GM21786 (cell line): ENCODE results near the gene SH3RF2.
A peak's percentile ranks its signal among the peaks of the same experiment; 100 is the strongest.
"Not testable (repeated sequence)": the region's sequence is repeated elsewhere in the genome, so short reads cannot be mapped to it uniquely, and the experiment has no call there.

ENCODE experiments used
- ATAC-seq: cut with Tn5 transposase; IDR thresholded peaks from one replicate; pipeline ENCODE4 v1.9.1; 2021; ENCODE audit not compliant: unreplicated experiment

SH3RF2 gene, protein sequence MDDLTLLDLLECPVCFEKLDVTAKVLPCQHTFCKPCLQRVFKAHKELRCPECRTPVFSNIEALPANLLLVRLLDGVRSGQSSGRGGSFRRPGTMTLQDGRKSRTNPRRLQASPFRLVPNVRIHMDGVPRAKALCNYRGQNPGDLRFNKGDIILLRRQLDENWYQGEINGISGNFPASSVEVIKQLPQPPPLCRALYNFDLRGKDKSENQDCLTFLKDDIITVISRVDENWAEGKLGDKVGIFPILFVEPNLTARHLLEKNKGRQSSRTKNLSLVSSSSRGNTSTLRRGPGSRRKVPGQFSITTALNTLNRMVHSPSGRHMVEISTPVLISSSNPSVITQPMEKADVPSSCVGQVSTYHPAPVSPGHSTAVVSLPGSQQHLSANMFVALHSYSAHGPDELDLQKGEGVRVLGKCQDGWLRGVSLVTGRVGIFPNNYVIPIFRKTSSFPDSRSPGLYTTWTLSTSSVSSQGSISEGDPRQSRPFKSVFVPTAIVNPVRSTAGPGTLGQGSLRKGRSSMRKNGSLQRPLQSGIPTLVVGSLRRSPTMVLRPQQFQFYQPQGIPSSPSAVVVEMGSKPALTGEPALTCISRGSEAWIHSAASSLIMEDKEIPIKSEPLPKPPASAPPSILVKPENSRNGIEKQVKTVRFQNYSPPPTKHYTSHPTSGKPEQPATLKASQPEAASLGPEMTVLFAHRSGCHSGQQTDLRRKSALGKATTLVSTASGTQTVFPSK

DNA sequence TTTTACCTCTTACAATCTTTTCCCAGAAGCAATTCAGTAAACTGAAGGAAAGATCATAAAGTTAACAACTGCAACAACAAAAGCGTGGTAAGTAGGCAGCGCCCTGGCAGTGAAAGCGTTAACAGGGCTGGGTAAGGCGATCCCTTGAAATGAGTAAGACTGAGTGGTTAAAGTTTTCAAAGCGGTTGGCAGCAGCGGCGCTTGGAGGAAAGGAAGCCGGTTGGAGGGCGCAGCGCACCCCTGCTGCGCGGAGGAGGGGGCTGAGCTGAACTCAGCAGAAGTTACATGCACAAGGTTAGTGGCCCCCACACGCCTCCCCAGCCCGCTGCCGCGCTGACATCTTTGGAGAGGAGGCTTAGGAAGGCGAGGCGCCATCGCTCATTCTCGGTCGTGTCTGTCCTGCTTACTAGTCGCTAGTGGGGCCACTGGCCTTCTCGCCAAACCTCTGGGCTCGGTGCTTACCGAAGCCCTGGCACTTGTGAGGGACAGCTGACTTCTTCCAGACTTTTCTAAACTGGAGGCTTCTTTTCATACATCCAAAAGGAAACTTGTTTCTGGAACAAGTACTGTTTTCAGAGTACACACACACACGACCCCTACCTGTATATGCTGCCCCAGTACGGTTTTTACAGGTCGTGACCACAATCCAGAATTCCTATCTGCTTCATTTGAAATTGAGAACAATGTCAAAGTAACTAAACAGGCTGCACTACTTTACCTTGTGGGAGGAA is at the start of gene SH3RF2:
Gene SH3RF2 (plus strand): TSS at position 178 of the 731 bp plus-strand sequence. CDS start 1,351 bp downstream, outside the sequence.
- ATAC-seq, result no peak

DNA sequence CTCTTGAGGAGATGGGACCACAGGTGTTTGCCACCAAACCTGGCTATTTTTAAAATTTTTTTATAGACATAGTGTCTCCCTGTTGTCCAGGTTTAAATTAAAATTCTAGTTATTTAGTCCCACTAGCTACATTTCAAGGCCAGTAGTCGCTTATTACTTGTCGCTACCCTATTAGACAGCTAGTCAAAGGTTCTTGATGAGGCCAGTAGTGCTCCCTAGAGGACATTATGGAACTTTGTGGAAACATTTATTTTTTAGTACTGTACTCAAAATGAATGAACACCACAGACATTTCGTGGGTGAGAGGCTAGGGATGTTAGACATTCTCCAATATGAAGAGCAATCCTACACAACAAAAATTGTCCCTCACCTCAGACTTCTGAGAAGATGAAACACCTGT is 49.2 kb upstream of the SH3RF2 start:
- no peak for ATAC-seq

DNA sequence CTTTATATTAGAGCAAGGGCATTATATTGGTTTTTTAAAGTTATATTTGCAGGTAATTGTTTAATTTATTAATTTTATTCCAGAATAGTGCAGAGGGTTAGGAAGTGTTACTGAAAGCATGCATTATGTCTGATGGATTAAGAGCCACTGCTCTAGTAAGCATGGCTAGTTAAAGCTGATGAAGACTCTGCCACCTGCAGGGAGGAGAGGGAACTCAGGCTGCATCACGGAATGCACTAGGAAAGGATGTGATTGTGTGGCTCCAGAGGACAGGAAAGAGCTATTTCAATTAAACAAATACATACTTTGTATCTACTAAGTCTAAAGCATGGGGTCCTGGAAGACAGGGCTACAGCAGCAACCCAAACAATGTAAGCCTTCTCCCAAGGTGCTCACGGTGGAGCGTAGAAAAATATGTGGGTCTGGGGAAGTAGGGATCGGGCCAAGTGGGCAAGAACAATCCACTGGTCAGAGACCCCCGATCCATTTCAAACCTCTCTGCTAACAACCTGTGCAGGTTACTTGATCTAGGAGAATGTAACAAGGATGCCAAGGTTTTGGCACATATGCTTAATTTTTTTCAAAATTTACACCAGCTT is 48.3 kb upstream of the SH3RF2 start:
- ATAC-seq, result peak; percentile 61

DNA sequence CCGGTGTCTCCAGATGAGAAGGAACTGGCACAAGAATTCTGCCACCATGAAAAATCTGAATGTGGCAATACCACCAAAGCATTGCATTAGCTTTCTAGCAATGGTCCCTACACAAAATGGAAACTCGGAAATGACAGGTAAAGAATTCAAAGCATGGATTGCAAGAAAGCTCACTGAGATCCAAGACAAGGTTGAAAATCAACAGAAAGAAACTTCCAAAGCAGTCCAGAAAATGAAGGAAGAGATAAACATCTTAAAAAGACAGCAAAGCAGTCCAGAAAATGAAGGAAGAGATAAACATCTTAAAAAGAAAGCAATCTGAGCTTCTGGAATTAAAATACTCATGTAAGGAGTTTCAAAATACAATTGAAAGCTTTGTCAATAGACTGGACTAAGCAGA is 46.8 kb upstream of the SH3RF2 start:
- ATAC-seq, result no peak

DNA sequence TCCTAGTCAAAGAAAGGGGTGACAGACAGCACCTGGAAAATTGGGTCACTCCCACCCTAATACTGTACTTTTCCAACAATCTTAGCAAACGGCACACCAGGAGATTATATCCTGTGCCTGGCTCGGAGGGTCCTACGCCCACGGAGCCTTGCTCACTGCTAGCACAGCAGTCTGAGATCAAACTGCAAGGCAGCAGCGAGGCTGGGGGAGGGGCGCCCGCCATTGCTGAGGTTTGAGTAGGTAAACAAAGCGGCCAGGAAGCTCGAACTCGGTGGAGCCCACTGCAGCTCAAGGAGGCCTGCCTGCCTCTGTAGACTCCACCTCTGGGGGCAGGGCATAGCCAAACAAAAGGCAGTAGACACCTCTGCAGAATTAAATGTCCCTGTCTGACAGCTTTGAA is 45.0 kb upstream of the SH3RF2 start:
- not testable (repeated sequence) for ATAC-seq

DNA sequence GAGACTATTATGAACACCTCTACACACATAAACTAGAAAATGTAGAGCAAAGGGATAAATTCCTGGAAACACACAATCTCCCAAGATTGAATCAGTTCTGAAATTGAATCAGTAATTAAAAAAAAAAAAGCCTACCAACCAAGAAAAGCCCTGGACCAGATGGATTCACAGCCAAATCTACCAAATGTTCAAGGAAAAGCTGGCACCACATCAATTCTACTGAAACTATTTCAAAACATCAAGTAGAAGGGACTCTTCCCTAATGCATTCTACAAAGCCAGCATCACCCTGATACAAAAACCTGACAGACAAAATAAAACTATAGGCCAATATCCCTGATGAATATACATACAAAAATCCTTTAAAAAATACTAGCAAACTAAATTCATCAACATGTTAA is 38.2 kb upstream of the SH3RF2 start:
- ATAC-seq, result no peak

DNA sequence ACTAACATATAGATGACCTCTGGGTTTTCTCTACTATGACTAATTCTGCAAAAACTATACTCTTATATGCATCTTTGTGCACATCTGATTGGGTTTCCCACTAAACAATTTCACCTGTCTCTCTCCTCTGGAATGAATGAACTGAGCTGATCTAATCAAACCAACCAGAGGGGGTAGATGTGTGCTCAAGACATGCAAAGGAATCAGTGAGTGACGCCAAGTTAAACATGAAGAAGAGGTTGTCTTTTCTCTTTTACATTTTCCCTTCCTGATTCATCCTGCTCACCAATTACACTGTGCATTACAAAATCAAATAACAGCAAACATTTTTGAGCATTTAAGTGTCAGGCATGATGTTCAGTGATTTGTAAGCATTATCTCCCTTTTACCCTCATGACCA is 34.0 kb upstream of the SH3RF2 start:
- ATAC-seq, result no peak

DNA sequence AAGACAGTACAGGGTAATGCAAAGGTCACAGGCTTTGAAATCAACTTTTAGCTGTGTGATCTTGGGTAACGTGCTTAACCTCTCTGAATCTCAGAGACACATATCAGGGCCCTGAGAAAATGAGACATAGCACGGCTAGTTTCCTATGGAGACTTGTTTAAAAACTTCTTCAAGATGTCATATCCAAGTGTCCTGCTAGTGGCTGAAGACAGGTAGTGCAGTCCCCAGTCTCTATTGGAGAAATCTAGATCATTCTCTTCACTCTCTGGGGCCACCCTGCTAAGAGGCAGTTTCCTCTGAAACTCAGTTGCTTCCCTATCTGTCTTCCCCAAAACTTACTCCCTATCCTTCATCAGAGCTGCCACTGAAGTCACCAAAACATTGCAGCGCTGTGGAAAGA is 33.3 kb upstream of the SH3RF2 start:
- peak; percentile 45 for ATAC-seq

DNA sequence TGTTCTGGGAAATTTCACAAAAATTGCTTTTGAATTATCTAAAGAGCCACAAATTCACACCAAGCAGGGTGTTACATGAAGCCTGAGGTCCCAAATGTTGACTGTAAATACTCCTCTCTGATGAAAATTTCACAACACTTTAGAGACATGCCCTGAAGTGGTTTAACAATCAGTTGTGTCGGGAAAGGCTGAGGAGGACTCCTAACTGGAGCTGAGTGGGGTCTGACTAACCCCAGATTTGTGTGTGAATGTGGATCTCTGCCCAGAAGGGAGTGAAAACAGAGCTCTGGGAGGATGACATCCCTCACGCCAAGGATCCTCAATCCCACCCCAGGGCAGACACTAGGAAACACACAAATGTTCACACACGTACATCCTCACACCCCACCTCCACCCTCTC is 32.5 kb upstream of the SH3RF2 start:
- no peak for ATAC-seq

DNA sequence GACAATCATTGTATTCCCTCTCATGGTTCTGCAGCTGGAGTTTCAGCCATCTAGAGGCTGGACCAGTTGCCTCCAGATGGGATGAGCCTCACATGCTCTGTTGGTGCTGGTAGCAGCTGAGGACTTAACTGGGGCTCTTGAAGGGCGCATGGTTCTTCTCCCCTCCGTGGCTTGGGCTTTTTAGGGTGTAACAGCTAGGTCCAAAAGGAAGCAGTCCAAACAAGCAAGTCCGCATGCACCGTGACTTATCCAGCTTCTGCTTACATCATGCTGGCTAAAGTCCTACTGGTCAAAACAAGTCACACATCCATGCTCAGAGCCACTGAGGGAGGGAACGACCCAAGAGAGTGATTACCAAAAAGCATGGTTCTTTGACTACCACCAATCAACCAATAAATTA is 31.6 kb upstream of the SH3RF2 start:
- ATAC-seq, result no peak

DNA sequence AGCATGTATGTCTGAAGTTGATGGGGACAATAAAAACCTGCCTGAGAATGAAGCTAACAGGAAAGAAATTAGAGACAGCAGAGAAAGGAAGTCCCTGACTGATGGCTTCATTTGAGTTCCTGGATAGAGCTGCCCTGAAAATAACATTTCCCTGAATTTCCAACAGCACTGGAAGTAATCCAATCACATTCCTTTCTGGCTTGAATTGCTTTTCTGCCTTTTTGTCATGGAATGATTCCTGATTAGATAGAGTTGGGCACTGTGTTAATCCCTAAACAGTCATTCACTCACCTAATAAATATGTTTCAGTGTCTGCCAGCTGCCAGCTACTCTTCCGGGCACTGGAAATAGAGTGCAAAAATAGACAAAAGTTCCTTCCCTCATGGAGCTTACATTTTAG is 30.0 kb upstream of the SH3RF2 start:
- ATAC-seq, result no peak

DNA sequence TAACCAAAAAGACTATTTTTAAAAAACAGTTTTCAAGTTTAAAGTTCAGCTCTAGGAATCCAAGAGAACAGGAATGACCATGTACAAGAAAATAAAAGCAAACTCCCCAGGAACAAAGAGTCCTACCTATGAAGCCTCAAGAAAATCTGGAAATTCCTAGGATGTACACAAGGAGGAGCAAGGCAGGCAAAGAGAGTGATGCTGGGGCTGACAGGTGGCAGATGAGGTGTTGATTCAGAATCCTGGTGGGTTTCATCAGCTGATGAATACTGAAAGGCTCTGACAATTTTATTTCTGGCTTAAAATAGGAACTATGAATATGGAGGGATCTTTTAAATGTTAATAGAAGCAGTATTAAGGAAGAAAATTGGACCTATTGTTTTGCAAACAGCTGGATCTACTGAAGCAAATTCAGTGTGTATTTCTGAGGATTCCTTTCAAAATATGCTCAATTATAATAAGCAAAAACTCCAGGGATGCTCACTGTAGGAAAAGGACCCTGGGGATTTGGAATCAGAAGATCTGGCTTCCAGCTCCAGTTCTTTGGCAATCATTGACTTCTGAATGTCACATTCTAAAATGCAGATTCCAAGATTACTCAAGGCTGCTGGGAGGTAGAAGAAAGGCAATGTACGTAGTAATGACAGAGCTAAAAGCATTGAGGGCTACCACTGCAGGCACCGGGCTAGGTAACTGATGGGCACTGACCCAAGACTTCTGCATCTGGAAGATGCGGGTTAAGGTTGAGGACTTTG is 28.0 kb upstream of the SH3RF2 start:
- no peak for ATAC-seq

DNA sequence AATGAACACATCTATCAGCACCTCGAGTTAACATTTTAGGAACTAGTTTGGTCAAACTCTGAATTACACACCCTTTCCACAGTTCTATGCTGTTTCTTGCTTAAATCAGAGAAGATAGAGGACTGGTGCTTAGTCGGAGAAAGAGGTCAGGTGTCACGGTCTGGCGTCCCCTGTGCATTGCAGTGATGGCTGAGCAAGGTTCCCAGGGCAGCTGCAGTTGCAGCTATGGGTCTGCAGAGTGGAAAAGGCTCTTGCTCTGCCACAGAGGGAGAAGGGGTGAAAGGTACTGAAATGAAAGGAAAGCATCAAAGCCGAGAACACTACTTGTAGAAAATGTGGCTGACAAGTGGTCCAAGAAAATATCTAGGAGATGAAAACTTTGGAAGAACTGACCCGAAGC is 25.2 kb upstream of the SH3RF2 start:
- ATAC-seq, result no peak

DNA sequence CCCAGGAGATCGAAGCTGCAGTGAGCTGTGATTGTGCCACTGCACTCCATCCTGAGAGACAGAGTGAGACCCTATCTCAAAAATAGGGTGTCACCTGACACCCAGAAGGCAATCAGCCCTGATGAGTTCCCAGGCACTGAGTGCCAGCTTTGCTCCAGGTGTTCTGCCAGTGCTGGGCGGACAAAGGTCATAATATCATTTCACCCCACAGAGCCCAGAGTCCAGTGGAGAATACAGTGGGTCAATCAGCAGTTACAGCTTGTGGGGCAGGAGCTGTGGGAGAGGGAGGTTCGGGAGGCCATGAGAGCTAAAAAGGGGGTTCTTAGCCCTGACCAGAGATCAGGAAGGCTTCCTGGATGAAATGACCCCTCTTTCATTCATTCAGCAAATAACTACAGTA is 24.4 kb upstream of the SH3RF2 start:
- ATAC-seq, result no peak

DNA sequence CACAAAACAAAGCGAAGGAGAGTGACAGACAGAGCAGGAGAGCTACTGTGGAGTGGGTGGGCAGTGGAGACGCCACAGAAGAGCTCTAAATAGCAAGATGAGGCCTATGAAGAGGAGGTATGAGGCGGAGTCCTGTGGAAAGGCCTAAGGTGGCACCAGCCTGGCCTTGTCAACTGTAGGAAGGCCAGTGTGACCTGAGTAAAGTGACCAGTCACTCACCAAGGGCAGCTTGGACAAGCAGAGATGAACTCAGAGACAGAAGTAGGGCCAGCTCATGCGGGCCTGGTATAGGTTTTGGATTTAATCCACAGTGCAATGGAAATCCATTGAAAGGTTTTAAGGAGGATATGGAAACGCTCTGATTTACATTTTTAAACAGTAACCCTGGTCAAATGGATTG is 23.8 kb upstream of the SH3RF2 start:
- ATAC-seq, result no peak

DNA sequence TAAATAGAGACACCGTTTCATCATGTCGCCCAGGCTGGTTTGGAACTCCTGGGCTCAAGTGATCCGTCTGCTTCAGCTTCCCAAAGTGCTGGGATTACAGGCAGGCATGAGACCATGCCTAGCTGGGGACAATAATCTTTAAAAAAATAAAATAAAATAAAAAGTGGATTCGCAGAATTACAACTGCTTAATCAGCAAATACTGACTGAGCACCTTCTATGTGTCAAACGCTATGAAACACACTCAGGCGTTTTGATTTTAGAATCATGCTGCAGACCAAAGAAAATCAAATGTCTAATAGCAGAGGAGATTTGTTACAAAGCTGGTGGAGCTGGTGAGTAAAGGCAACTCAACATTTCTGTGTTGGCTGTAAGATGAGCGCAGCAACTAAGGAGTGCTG is 22.7 kb upstream of the SH3RF2 start:
- no peak for ATAC-seq

DNA sequence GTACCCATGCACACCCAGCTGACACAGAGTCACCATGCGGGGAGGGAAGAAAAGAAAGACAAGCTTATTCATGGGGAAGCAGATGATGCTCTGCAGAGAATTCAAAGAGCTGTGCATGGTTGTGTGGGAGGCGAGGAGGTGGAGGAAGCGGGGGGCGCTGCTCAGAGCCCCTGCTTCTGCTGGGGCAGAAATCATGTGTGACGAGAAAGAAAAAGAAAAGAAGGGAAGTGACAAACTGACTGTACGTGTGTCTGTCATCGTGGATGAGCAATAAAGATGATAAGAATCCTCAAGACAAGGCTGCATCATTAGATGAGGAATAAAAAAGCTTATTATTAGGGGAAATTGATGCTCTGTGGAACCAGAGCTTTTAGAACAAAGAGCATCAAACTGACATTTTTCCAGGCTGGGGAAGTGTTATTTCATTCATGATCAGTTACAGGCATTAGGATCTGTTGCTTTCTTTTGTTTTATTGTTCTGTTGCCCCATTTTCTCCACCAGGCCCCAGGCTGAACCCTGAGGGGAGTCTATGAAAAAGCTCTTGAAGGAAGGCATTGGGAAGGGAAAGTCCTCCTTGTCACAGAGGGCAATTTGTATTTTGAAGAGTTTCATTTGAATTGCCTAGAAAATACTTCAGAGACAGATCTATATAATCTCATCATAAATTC is 20.3 kb upstream of the SH3RF2 start:
- ATAC-seq, result no peak

DNA sequence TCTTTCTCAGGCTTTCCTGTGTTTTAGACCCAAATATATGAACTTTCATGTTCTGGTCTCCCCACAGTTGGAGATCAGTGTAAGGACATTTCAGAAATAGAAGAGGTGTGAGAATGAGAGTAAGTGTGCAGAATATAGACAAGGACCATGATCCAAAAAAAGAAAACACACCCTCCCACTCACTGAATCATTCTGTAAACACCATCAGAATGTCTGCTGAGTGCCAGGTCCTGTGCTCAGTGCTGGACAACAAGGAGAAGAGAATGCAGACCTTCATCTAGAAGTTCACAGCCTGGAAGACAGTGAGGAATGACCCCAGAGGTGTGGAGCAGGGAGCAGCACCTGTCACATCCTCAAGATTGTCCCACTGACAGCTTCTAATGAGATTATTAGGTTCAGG is 19.1 kb upstream of the SH3RF2 start:
- no peak for ATAC-seq

DNA sequence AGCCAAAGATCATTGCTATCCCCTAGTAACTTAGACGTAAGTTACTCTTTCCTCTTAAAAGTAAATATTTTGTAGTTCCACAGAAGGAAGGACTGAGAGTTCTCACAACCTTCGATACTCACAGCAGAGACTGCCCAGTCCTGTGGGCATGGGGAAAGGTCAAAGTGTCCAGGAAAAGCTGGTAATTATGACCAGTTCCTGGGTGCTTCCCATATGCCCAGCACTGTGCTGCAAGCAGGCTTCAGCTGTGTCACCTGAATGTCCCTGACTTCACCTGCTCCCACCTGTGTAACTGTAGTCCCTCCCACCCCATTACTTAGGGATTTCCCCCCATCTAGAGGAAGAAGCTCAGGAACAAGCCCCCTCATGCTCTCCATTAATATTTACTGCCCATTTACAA is 18.0 kb upstream of the SH3RF2 start:
- ATAC-seq, result no peak

DNA sequence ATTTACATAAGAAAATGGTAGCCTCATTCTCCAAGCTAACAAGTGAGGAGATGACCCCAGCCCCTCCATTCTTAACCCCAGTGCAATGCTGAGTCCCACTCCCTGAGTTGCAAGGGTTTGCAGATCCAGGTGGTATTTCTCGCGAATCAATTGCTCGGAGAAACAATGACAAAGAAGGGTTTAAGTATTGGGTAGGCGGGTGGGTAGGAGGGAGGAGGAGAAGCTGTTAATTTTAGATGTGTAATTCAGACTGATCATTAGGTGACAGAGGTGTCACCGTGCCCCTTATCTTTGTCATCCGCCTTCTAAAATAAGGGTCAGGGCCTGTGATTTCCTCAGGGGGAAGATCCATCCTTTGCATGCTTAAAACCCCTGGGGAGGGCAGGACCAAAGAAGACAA is 17.0 kb upstream of the SH3RF2 start:
- no peak for ATAC-seq
